H9 (cell line): ENCODE measurements around the gene SLCO3A1. TPM values are rescaled to one million over a fixed set of nuclear protein-coding genes. Genes with fewer than 3 reads are reported as not detected.

Source experiments
- DNase-seq: peaks from one replicate; pipeline ENCODE4 v3.0.0-alpha.2; 2017
- H2AFZ ChIP-seq: one replicate; pipeline ENCODE4 v1.6.1; 2013; ENCODE audit warnings: mild to moderate bottlenecking, low read length, control low read depth, moderate library complexity
- H2AK5ac ChIP-seq: 2 replicates; pipeline ENCODE4 v1.6.1; 2013; ENCODE audit warnings: low read length, control low read depth, mixed read lengths; ENCODE audit not compliant: insufficient read length
- H2BK120ac ChIP-seq: one replicate; pipeline ENCODE4 v1.6.1; 2013; ENCODE audit warnings: low read depth, mild to moderate bottlenecking, low read length, control low read depth, inconsistent platforms; ENCODE audit not compliant: poor library complexity, severe bottlenecking
- H2BK12ac ChIP-seq: 2 replicates; pipeline ENCODE4 v1.6.1; 2013; ENCODE audit warnings: low read length, control low read depth, mixed read lengths, low read depth; ENCODE audit not compliant: insufficient read length
- H2BK15ac ChIP-seq: 2 replicates; pipeline ENCODE4 v1.6.1; 2013; ENCODE audit warnings: low read depth, low read length, control low read depth
- H2BK20ac ChIP-seq: one replicate; pipeline ENCODE4 v1.6.1; 2013; ENCODE audit warnings: low read depth, mild to moderate bottlenecking, low read length, control low read depth, inconsistent platforms; ENCODE audit not compliant: poor library complexity, severe bottlenecking
- H2BK5ac ChIP-seq: 2 replicates; pipeline ENCODE4 v1.6.1; 2013; ENCODE audit warnings: low read length, control low read depth, mixed read lengths; ENCODE audit not compliant: insufficient read length
- H3K14ac ChIP-seq: 2 replicates; pipeline ENCODE4 v1.6.1; 2013; ENCODE audit warnings: low read length, control low read depth; ENCODE audit not compliant: insufficient read depth
- H3K18ac ChIP-seq: 2 replicates; pipeline ENCODE4 v1.6.1; 2013; ENCODE audit warnings: low read depth, mild to moderate bottlenecking, mixed read lengths, low read length, control low read depth; ENCODE audit not compliant: insufficient read length
- H3K23ac ChIP-seq: 2 replicates; pipeline ENCODE4 v1.6.1; 2013; ENCODE audit warnings: low read length, control low read depth, mixed read lengths, low read depth; ENCODE audit not compliant: insufficient read length
- H3K23me2 ChIP-seq: 2 replicates; pipeline ENCODE4 v1.6.1; 2013; ENCODE audit warnings: low read depth, mild to moderate bottlenecking, mixed read lengths, low read length, control low read depth; ENCODE audit not compliant: insufficient read length, poor library complexity, severe bottlenecking
- H3K27ac ChIP-seq: 2 replicates; pipeline ENCODE4 v1.5.1; 2013; ENCODE audit warnings: low read length, control low read depth, mixed read lengths, low read depth; ENCODE audit not compliant: insufficient read length
- H3K27me3 ChIP-seq: 2 replicates; pipeline ENCODE4 v1.6.1; 2013; ENCODE audit warnings: low read length, control low read depth, inconsistent platforms; ENCODE audit not compliant: insufficient read depth
- H3K4ac ChIP-seq: 2 replicates; pipeline ENCODE4 v1.6.1; 2013; ENCODE audit warnings: low read depth, mild to moderate bottlenecking, control low read depth, inconsistent platforms, low read length, moderate library complexity
- H3K4me1 ChIP-seq: 2 replicates; pipeline ENCODE4 v1.6.1; 2013; ENCODE audit warnings: low read length, control low read depth, inconsistent platforms; ENCODE audit not compliant: insufficient read depth
- H3K4me2 ChIP-seq: 2 replicates; pipeline ENCODE4 v1.6.1; 2013; ENCODE audit warnings: low read length, control low read depth, mixed read lengths; ENCODE audit not compliant: insufficient read length, insufficient read depth
- H3K56ac ChIP-seq: 2 replicates; pipeline ENCODE4 v1.6.1; 2013; ENCODE audit warnings: low read depth, mild to moderate bottlenecking, mixed read lengths, low read length, control low read depth; ENCODE audit not compliant: insufficient read length
- H3K79me1 ChIP-seq: 2 replicates; pipeline ENCODE4 v1.6.1; 2013; ENCODE audit warnings: low read depth, mild to moderate bottlenecking, moderate library complexity, low read length, control low read depth, inconsistent platforms; ENCODE audit not compliant: insufficient read depth, poor library complexity, severe bottlenecking
- H3K79me2 ChIP-seq: 2 replicates; pipeline ENCODE4 v1.6.1; 2013; ENCODE audit warnings: low read length, control low read depth, inconsistent platforms; ENCODE audit not compliant: insufficient read depth
- H3K9ac ChIP-seq: 2 replicates; pipeline ENCODE4 v1.6.1; 2013; ENCODE audit warnings: low read length, control low read depth, mixed read lengths; ENCODE audit not compliant: insufficient read length; ENCODE audit errors: extremely low read depth
- H3K9me3 ChIP-seq: one replicate; pipeline ENCODE4 v1.6.1; 2013; ENCODE audit warnings: low read depth, low read length, inconsistent platforms; ENCODE audit not compliant: control insufficient read depth
- H3T11ph ChIP-seq: one replicate; pipeline ENCODE4 v1.6.1; 2013; ENCODE audit warnings: mild to moderate bottlenecking, low read length, control low read depth, inconsistent platforms
- H4K20me1 ChIP-seq: one replicate; pipeline ENCODE4 v1.6.1; 2013; ENCODE audit not compliant: control insufficient read depth, insufficient read length, insufficient read depth
- H4K5ac ChIP-seq: 2 replicates; pipeline ENCODE4 v1.6.1; 2013; ENCODE audit warnings: low read depth, mild to moderate bottlenecking, mixed read lengths, low read length, control low read depth; ENCODE audit not compliant: insufficient read length
- H4K8ac ChIP-seq: replicated peaks from 2 replicates; pipeline ENCODE4 v1.6.1; 2013; ENCODE audit warnings: low read length, control low read depth, mixed read lengths, low read depth; ENCODE audit not compliant: insufficient read length
- H4K91ac ChIP-seq: 2 replicates; pipeline ENCODE4 v1.6.1; 2013; ENCODE audit warnings: low read depth, mild to moderate bottlenecking, moderate library complexity, mixed read lengths, low read length, control low read depth; ENCODE audit not compliant: insufficient read length
- H3K27ac Mint-ChIP-seq, 3 experiments: 2 replicates in 2 of 3; 3 replicates in 1 of 3; pipeline ENCODE4 v1.8.0; 2020 to 2021; ENCODE audit warnings: mixed read lengths in 3 of 3, mild to moderate bottlenecking in 1 of 3, moderate library complexity in 1 of 3
- H3K27me3 Mint-ChIP-seq: 2 replicates; pipeline ENCODE4 v1.8.0; 2021; ENCODE audit warnings: low read depth, mild to moderate bottlenecking, moderate library complexity, mixed read lengths
- H3K36me3 Mint-ChIP-seq, 3 experiments: 2 replicates in 2 of 3; 3 replicates in 1 of 3; pipeline ENCODE4 v1.8.0; 2020 to 2021; ENCODE audit warnings: low read depth in 3 of 3, mixed read lengths in 3 of 3; ENCODE audit not compliant: insufficient read depth in 1 of 3
- H3K4me1 Mint-ChIP-seq, 2 experiments: 2 replicates each; pipeline ENCODE4 v1.8.0; 2020; ENCODE audit warnings: mixed read lengths in 2 of 2
- H3K4me3 Mint-ChIP-seq, 2 experiments: 2 replicates in 1 of 2; 3 replicates in 1 of 2; pipeline ENCODE4 v1.8.0; 2020 to 2021; ENCODE audit warnings: mild to moderate bottlenecking in 2 of 2, mixed read lengths in 2 of 2, moderate library complexity in 1 of 2
- H3K9me3 Mint-ChIP-seq, 2 experiments: 2 replicates in 1 of 2; 3 replicates in 1 of 2; pipeline ENCODE4 v1.8.0; 2020; ENCODE audit warnings: mild to moderate bottlenecking in 2 of 2, mixed read lengths in 2 of 2, moderate library complexity in 1 of 2
- CTCF ChIP-seq: fragments of 200-600 bp; sonication (generic); conservative IDR thresholded peaks from 3 replicates; pipeline ENCODE4 v1.8.0; 2021; ENCODE audit warnings: antibody characterized with exemption, mild to moderate bottlenecking
- WGBS: extraction: QIAGEN DNeasy Blood & Tissue Kit; methylation state at CpG from one replicate; pipeline ENCODE4 v1.1.7; 2013; ENCODE audit warnings: missing lambda C conversion rate, low lambda C conversion rate, mixed read lengths; ENCODE audit not compliant: insufficient read length; ENCODE audit errors: extremely low coverage; 5-methylcytosine and 5-hydroxymethylcytosine counted together
- total RNA-seq: library from RNA; stranded (reverse); gene quantifications from 2 replicates; pipeline ENCODE4 v1.2.1, GENCODE V29; 2021

SLCO3A1 gene
- total RNA-seq, 1 experiment from 2014 or later, result 9.4 TPM

- Histone ChIP-seq H2BK15ac (no peak overlapping the region), H3K18ac (no peak overlapping the region), H2AK5ac (no peak overlapping the region), H4K8ac (no peak overlapping the region), H4K91ac (no peak overlapping the region), H3K4me1 (no peaks in the 10 kb centered on the region), H2BK120ac (no peak overlapping the region), H3K4ac (no peak overlapping the region), H3K27me3 (no peaks in the 10 kb centered on the region), H3K56ac (no peak overlapping the region), H3K79me1 (no peaks in the 10 kb centered on the region), H2BK5ac (no peak overlapping the region), H3K4me2 (no peak overlapping the region), H3K14ac (no peak overlapping the region), H3K9me3 (no peaks in the 10 kb centered on the region), H2AFZ (no peak overlapping the region), H2BK20ac (no peak overlapping the region), H4K20me1 (no peaks in the 10 kb centered on the region), H2BK12ac (no peak overlapping the region), H3K79me2 (no peaks in the 10 kb centered on the region; the same call in 1 of the 2 replicates), H3K9ac (no peak overlapping the region), H3K23me2 (no peaks in the 10 kb centered on the region), H4K5ac (no peak overlapping the region), H3K23ac (no peak overlapping the region), H3K27ac (no peak overlapping the region), H3T11ph (no peak overlapping the region)
- no peak overlapping the region for H3K27ac Mint-ChIP-seq
- no peak for DNase-seq
- H3K36me3 Mint-ChIP-seq, result no peaks in the 10 kb centered on the region; a peak in 1 of 7 replicates
- no CpG with 5 or more reads among the region's 7 CpGs for WGBS
- H3K4me3 Mint-ChIP-seq, result no peak overlapping the region
- no peak for TF ChIP-seq CTCF
- H3K27me3 Mint-ChIP-seq, result no peaks in the 10 kb centered on the region; the same call in 1 of the 2 replicates
- peaks cover 4 to 7% of the 10 kb centered on the region in 2 experiments for H3K4me1 Mint-ChIP-seq
- no peaks in the 10 kb centered on the region for H3K9me3 Mint-ChIP-seq
Observed at GRCh38 chr15:91985297-91985696, 131.8 kb downstream of the SLCO3A1 start.
